HG03159 (cell line): ENCODE data around the gene ESRRA.

Source experiments
- ATAC-seq: cut with Tn5 transposase; IDR thresholded peaks from one replicate; pipeline ENCODE4 v1.9.1; 2021; ENCODE audit warnings: mild to moderate bottlenecking, moderate library complexity; ENCODE audit not compliant: unreplicated experiment

The ESRRA gene

GRCh38 chr11:64305075-64305690 lies at the start of gene ESRRA:
Gene ESRRA (plus strand): TSS chr11:64305524. CDS start chr11:64307180, 1,656 bp downstream.
- ATAC-seq: peak; percentile 70

DNA sequence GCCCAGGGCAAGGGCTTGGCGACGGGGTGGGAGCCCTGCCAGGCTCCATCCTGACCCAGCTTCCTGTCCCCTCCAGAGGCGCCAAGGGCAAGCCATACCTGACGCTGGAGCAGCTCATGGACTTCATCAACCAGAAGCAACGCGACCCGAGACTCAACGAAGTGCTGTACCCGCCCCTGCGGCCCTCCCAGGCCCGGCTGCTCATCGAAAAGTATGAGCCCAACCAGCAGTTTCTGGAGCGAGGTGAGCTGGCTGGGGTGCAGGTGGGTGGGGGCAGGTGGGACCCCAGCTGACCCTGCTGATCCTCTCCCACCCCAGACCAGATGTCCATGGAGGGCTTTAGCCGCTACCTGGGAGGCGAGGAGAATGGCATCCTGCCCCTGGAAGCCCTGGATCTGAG lies 49.0 kb upstream of the ESRRA start:
- ATAC-seq: no peak

- ATAC-seq: no peak
These were observed 47.0 kb upstream of the ESRRA start for GRCh38 chr11:64258356-64258755.

- ATAC-seq: no peak
These were observed 46.3 kb upstream of the ESRRA start for GRCh38 chr11:64258946-64259532.

GRCh38 chr11:64259533-64260067 lies 45.7 kb upstream of the ESRRA start:
- no peak for ATAC-seq

DNA sequence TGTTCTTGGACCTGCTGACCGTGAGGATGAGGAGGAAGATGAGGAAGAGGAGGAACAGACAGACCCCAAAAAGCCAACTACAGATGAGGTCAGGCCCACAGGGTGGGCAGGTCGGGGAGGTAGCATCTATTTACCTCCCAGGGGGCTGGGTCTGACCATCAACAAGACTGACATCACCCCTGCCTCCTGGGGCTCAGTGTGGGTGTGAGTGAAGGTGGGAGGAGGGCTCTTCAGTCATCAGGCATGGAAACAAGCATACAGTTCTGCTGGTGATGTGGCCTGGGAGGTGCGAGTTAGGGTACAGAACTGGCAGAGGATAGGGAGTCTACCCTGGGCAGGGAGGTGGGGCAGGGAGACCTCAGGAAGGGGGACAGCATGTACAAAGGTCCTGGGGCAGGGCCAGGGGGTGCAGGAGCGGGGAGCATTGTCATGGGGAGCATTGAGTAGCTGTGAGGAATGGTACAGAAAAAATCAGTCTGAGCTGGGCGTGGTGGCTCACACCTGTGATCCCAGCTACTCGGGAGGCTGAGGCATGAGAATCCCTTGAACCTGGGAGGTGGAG lies 45.1 kb upstream of the ESRRA start:
- ATAC-seq: no peak

- no peak for ATAC-seq
These were observed 43.7 kb upstream of the ESRRA start for GRCh38 chr11:64261556-64262080.

GRCh38 chr11:64262271-64263002 lies 42.9 kb upstream of the ESRRA start:
- ATAC-seq: no peak

DNA sequence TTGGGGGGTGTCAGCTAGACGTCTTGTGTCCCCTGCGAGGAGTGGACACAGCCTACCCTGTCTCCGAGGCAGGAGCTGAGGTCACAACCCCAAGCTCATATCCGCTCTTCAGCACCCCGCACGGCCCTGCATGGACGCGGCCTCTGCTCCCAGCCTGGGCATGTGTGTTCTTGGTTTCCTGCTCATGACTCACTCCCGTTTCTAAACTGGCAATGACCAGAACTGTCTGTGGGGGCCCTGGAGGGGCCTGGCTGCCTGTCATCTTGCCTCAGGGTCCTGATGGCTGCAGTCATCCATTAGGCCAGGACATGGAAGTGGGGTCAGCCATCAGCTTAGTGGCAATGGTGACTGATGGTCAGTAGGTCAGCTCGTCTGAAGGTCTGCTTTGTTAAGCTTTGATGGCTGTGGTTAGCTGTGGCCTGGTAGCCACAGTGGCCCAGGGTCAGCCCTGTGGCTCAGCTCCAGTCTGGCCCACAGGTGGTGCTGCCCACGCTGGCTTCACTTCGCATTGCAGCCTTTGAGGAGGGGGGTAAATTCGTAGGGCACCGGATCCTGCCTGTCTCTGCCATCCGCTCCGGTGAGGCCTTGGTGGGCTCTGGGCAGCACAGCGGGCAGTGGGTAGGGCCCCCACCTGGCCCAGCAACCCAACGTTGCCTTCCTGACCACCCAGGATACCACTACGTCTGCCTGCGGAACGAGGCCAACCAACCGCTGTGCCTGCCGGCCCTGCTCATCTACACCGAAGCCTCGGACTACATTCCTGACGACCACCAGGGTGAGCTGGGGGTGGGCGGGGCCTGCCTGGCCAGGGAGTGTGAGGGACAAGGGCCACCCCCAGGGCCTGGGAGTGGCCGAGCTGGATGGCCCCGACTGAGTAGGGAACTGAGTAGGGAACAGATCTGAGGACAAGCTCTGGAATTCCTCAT lies 42.0 kb upstream of the ESRRA start:
- ATAC-seq: no peak

GRCh38 chr11:64263947-64264317 lies 41.4 kb upstream of the ESRRA start:
- ATAC-seq: no peak

DNA sequence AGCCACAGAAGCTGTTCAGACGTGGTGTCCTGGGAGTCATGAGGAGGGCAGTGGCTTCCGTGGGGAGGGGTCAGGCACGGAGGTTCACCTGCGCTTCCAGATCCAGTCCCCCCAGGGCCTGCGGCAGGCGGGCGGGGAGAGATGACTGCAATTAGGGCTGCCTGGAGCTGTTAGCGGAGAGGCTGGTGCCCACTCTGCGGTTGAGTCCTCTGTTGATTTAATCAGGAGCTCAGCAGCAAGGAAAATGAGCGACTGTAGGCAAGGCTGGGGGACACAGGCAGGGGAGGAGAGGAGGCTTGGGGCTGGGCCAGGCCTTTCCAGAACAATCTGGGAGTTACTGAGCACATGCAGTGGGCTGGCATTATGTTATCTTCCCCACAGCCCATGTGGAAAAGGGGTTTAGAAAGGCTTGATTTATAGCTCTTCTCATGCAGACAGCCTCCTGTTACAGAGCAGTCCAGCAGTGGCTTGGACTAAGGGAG lies 40.9 kb upstream of the ESRRA start:
- ATAC-seq: no peak

- no peak for ATAC-seq
These were observed 39.9 kb upstream of the ESRRA start for GRCh38 chr11:64265176-64266160.

DNA sequence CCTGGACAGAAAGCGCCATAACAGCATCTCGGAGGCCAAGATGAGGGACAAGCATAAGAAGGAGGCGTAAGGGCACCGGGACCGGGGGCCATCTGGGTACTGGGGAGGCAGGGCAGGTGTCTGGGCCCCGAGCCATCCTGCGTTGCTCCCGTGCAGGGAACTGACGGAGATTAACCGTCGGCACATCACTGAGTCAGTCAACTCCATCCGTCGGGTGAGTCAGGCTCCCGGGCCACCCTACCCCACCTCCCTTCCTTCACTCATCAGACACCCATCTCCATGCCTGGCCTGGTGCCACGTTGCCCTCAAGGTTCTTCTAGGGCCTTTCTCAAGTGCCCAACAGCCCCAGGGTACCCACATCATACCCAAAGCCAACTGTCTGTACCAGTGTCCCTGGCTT lies 39.0 kb upstream of the ESRRA start:
- ATAC-seq: no peak

DNA sequence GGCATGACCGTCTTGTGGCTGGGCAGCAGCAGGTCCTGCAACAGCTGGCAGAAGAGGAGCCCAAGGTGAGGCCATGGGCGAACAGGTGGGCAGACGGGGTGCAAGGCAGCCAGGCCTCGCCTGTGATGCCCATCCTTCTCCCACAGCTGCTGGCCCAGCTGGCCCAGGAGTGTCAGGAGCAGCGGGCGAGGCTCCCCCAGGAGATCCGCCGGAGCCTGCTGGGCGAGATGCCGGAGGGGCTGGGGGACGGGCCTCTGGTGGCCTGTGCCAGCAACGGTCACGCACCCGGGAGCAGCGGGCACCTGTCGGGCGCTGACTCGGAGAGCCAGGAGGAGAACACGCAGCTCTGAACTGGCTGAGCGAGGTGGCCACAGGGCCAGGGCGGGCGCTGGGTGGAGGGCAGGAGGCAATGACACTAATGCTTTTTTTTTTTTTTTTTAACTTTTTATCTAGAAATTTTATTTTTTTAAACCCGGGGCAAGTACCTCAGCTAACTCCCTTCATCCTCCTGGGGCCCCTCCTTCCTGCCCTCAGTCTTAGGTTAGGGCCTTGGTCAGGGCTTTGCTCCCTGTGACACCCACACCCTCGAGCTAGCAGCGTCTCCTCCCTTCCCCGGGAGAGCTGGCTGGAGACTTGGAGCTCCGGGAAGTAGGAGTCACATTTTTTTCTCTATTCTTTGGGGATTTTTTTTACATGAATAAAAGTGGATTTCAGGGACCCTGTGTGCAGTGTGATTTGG lies 37.9 kb upstream of the ESRRA start:
- no peak for ATAC-seq

DNA sequence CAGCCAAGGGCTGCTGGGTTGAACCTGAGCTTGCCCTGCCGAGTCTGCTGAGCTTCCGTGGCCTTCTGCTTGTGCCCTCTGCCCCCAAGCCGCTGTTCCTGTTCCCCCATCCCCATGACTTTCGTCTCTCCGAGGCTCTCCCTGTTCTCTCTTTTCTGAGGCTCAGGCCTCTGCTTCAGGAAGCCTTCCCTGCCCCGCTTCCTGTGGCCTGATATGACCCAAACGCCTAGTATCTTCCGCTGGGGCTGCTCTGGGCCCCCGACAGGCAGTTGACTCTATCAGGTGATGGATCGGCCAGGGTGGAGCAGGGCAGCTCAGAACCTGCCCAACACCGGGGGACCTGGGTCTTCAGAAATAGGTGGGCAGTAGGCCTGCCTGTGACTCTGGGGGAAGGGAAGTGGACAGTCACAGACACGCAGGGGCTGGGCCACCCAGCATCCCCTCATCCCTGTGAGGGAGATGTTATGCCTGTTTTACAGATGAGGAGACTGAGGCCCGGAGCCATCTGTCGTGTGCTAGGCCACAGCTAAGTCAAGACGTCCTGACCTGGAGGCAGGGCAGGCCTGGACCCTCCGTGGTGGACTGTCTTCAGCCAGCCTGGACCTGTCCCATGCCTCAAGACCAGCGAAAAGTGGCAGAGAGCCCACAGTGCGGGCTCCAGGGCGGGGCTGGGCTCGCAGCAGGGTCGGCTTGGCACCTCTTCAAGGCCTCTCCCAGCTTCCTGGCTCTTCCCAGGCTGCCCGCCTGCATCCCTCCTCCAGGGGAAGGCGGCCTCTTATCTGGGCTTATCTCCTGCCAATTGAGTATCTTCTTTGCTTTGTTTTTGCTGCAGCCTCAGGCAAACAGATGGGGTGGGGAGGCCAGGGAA lies 37.1 kb upstream of the ESRRA start:
- no peak for ATAC-seq

- peak; percentile 18 for ATAC-seq
These were observed 36.3 kb upstream of the ESRRA start for GRCh38 chr11:64268893-64269539.
